HG02610 (cell line): Measurements from ENCODE around the gene SMAD7.
A peak's percentile ranks its signal among the peaks of the same experiment; 100 is the strongest.

Experiments used
- ATAC-seq: cut with Tn5 transposase; IDR thresholded peaks from one replicate; pipeline ENCODE4 v1.9.1; 2021; ENCODE audit warnings: mild to moderate bottlenecking, moderate library complexity; ENCODE audit not compliant: unreplicated experiment

Gene SMAD7

GRCh38 chr18:48987821-48988220 is 37.1 kb upstream of the SMAD7 start:
- ATAC-seq = no peak

- ATAC-seq = no peak
Measured at GRCh38 chr18:48986851-48987761, 36.3 kb upstream of the SMAD7 start.

- ATAC-seq = no peak
Measured at GRCh38 chr18:48985161-48985560, 34.4 kb upstream of the SMAD7 start.

- no peak for ATAC-seq
Measured at GRCh38 chr18:48983793-48984437, 33.1 kb upstream of the SMAD7 start.

- no peak for ATAC-seq
Measured at GRCh38 chr18:48982266-48982665, 31.5 kb upstream of the SMAD7 start.

- no peak for ATAC-seq
Measured at GRCh38 chr18:48979944-48980890, 29.5 kb upstream of the SMAD7 start.

GRCh38 chr18:48977914-48978313 is 27.1 kb upstream of the SMAD7 start:
- ATAC-seq = no peak

GRCh38 chr18:48975817-48976649 is 25.3 kb upstream of the SMAD7 start:
- ATAC-seq = peak; percentile 55

- no peak for ATAC-seq
Measured at GRCh38 chr18:48975120-48975816, 24.5 kb upstream of the SMAD7 start.

- no peak for ATAC-seq
Measured at GRCh38 chr18:48974304-48975119, 23.7 kb upstream of the SMAD7 start.

- ATAC-seq = no peak
Measured at GRCh38 chr18:48973731-48974130, 23.0 kb upstream of the SMAD7 start.

- ATAC-seq = no peak
Measured at GRCh38 chr18:48968412-48969215, 17.8 kb upstream of the SMAD7 start.

- ATAC-seq = no peak
Measured at GRCh38 chr18:48967545-48967944, 16.8 kb upstream of the SMAD7 start.

- no peak for ATAC-seq
Measured at GRCh38 chr18:48966523-48966922, 15.8 kb upstream of the SMAD7 start.

- ATAC-seq = no peak
Measured at GRCh38 chr18:48963586-48964470, 13.1 kb upstream of the SMAD7 start.

- no peak for ATAC-seq
Measured at GRCh38 chr18:48962994-48963561, 12.3 kb upstream of the SMAD7 start.
